ENCODE results near the gene CCL2.

DNA sequence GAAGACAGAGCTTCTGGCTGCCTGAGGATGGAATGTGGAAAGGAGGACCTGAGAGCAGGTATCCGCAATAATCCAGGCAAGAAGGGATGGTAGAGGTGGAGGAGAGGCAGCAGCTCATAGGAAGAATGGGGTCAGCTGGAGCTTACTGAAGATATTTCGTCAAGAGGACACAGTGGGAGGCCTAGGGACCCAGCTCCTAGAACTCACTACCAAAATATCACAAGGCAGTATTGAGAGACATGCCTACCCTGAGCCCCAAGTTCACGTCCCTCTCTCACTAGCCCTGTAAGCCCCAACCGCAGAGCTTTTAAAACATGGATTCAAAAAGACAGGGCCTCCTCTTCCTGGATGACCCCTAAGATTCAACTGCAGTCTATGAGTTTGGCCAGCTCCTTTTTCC is 50.0 kb downstream of the CCL2 start:
- TF ChIP-seq EP300 (IDR thresholded peaks at IDR 0.05; ENCODE audit: borderline replicate concordance) (no peak), FOXM1 (IDR thresholded peaks at IDR 0.05; ENCODE audit: borderline replicate concordance, low read depth) (no peak), CEBPB (IDR thresholded peaks at IDR 0.05) (no peak), NFIC (IDR thresholded peaks at IDR 0.05) (no peak), CREB1 (IDR thresholded peaks at IDR 0.05; ENCODE audit: low read depth) (no peak), TAF1 (IDR thresholded peaks at IDR 0.05; ENCODE audit: low read depth) (no peak), RAD21 (IDR thresholded peaks at IDR 0.05; ENCODE audit: low read depth) (no peak), TEAD4 (IDR thresholded peaks at IDR 0.05) (no peak), YY1 (IDR thresholded peaks at IDR 0.05; ENCODE audit: low read depth) (no peak), EGR1 (IDR thresholded peaks at IDR 0.05) (no peak), TCF12 (IDR thresholded peaks at IDR 0.05; ENCODE audit: low read depth) (no peak)
- TF ChIP-seq, protein P1, sequence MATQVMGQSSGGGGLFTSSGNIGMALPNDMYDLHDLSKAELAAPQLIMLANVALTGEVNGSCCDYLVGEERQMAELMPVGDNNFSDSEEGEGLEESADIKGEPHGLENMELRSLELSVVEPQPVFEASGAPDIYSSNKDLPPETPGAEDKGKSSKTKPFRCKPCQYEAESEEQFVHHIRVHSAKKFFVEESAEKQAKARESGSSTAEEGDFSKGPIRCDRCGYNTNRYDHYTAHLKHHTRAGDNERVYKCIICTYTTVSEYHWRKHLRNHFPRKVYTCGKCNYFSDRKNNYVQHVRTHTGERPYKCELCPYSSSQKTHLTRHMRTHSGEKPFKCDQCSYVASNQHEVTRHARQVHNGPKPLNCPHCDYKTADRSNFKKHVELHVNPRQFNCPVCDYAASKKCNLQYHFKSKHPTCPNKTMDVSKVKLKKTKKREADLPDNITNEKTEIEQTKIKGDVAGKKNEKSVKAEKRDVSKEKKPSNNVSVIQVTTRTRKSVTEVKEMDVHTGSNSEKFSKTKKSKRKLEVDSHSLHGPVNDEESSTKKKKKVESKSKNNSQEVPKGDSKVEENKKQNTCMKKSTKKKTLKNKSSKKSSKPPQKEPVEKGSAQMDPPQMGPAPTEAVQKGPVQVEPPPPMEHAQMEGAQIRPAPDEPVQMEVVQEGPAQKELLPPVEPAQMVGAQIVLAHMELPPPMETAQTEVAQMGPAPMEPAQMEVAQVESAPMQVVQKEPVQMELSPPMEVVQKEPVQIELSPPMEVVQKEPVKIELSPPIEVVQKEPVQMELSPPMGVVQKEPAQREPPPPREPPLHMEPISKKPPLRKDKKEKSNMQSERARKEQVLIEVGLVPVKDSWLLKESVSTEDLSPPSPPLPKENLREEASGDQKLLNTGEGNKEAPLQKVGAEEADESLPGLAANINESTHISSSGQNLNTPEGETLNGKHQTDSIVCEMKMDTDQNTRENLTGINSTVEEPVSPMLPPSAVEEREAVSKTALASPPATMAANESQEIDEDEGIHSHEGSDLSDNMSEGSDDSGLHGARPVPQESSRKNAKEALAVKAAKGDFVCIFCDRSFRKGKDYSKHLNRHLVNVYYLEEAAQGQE (IDR thresholded peaks at IDR 0.05; ENCODE audit: low read depth) = no peak
- TF ChIP-seq, protein P2, sequence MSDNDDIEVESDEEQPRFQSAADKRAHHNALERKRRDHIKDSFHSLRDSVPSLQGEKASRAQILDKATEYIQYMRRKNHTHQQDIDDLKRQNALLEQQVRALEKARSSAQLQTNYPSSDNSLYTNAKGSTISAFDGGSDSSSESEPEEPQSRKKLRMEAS (IDR thresholded peaks at IDR 0.05) = no peak
- TF ChIP-seq, protein P3, sequence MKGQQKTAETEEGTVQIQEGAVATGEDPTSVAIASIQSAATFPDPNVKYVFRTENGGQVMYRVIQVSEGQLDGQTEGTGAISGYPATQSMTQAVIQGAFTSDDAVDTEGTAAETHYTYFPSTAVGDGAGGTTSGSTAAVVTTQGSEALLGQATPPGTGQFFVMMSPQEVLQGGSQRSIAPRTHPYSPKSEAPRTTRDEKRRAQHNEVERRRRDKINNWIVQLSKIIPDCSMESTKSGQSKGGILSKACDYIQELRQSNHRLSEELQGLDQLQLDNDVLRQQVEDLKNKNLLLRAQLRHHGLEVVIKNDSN (IDR thresholded peaks at IDR 0.05) = no peak

Data from Ishikawa (cell line).